ENCODE results near the gene TSPAN18. TPM values are rescaled to one million over a fixed set of nuclear protein-coding genes. Genes with fewer than 3 reads are reported as not detected.

TSPAN18 gene
- total RNA-seq, 1 donor from 2014 or later: 2.8 TPM

- no peak for TF ChIP-seq CTCF (IDR thresholded peaks at IDR 0.05)
- no peaks in the 10 kb centered on the region for H3K36me3 Mint-ChIP-seq (ENCODE audit: low read depth)
- no peaks in the 10 kb centered on the region for H3K9me3 Mint-ChIP-seq
- CTCF ChIA-PET: no interaction called here
- no peaks in the 10 kb centered on the region for H3K4me1 Mint-ChIP-seq
- H3K4me3 Mint-ChIP-seq: no peak overlapping the region
- intact Hi-C loops (cut with micrococcal nuclease): no loop called here
- DNase-seq: no peak
- no peak overlapping the region for H3K27ac Mint-ChIP-seq
- POLR2A ChIA-PET: no interaction called here
- ATAC-seq (ENCODE audit: low read depth): no peak
- no peaks in the 10 kb centered on the region for H3K27me3 Mint-ChIP-seq
These were observed 21.8 kb downstream of the TSPAN18 start for GRCh38 chr11:44748606-44749005.

- H3K27ac Mint-ChIP-seq: no peak overlapping the region
These were observed 22.4 kb downstream of the TSPAN18 start for GRCh38 chr11:44749189-44749588.

GRCh38 chr11:44750551-44751465, 24.0 kb downstream of the TSPAN18 start:
- no peaks in the 10 kb centered on the region for H3K36me3 Mint-ChIP-seq (ENCODE audit: low read depth)
- ATAC-seq (ENCODE audit: low read depth): no peak
- TF ChIP-seq CTCF (IDR thresholded peaks at IDR 0.05): no peak
- intact Hi-C loops (cut with micrococcal nuclease): no loop called here
- no peaks in the 10 kb centered on the region for H3K4me1 Mint-ChIP-seq
- H3K4me3 Mint-ChIP-seq: no peak overlapping the region
- ChIA-PET CTCF (no interaction called here), POLR2A (no interaction called here)
- no peaks in the 10 kb centered on the region for H3K27me3 Mint-ChIP-seq
- H3K27ac Mint-ChIP-seq: no peak overlapping the region
- H3K9me3 Mint-ChIP-seq: no peaks in the 10 kb centered on the region
- no peak for DNase-seq

More at GRCh38 chr11:44749189-44749588, 22.4 kb downstream of the TSPAN18 start:
- Mint-ChIP-seq H3K4me1 (no peaks in the 10 kb centered on the region), H3K27me3 (no peaks in the 10 kb centered on the region), H3K4me3 (no peak overlapping the region), H3K36me3 (ENCODE audit: low read depth) (no peaks in the 10 kb centered on the region), H3K9me3 (no peaks in the 10 kb centered on the region)
- ATAC-seq (ENCODE audit: low read depth): no peak
- ChIA-PET POLR2A (no interaction called here), CTCF (no interaction called here)
- no peak for DNase-seq
- no peak for TF ChIP-seq CTCF (IDR thresholded peaks at IDR 0.05)
- intact Hi-C loops (cut with micrococcal nuclease): no loop called here

- Mint-ChIP-seq H3K9me3 (no peaks in the 10 kb centered on the region), H3K27me3 (no peaks in the 10 kb centered on the region), H3K36me3 (ENCODE audit: low read depth) (no peaks in the 10 kb centered on the region), H3K4me3 (no peak overlapping the region), H3K4me1 (no peaks in the 10 kb centered on the region), H3K27ac (no peak overlapping the region)
- DNase-seq: no peak
- POLR2A ChIA-PET: no interaction called here
- intact Hi-C loops (cut with micrococcal nuclease): no loop called here
- no peak for TF ChIP-seq CTCF (IDR thresholded peaks at IDR 0.05)
- no peak for ATAC-seq (ENCODE audit: low read depth)
- CTCF ChIA-PET: no interaction called here
These were observed 25.5 kb downstream of the TSPAN18 start for GRCh38 chr11:44752300-44752699.

- no peaks in the 10 kb centered on the region for H3K4me1 Mint-ChIP-seq
- ATAC-seq (ENCODE audit: low read depth) (no peak), DNase-seq (no peak)
- H3K9me3 Mint-ChIP-seq: peaks cover under 1% of the 10 kb centered on the region
- POLR2A ChIA-PET: no interaction called here
- no peak overlapping the region for H3K4me3 Mint-ChIP-seq
- H3K36me3 Mint-ChIP-seq (ENCODE audit: low read depth): no peaks in the 10 kb centered on the region
- intact Hi-C loops (cut with micrococcal nuclease): no loop called here
- H3K27ac Mint-ChIP-seq: no peak overlapping the region
- CTCF ChIA-PET: no interaction called here
- H3K27me3 Mint-ChIP-seq: no peaks in the 10 kb centered on the region
- no peak for TF ChIP-seq CTCF (IDR thresholded peaks at IDR 0.05)
These were observed 26.0 kb downstream of the TSPAN18 start for GRCh38 chr11:44752713-44753112.
